Adrenal gland (tissue), 5 donors: ENCODE data around the gene CD34.

Experiments used
- POLR2A ChIP-seq, 2 donors: fragments of 450-650 bp; IDR thresholded peaks; one replicate each; pipeline ENCODE4 v1.6.1; 2017; ENCODE audit warnings: antibody characterized with exemption in 2 of 2, mild to moderate bottlenecking in 2 of 2, moderate library complexity in 1 of 2
- TF ChIP-seq, protein P1 (sequence below), 6 experiments: fragments of 450-650 bp in 4 of 6; fragments of 200-600 bp in 2 of 6; sonication (generic) in 1 of 6; IDR thresholded peaks; 1 replicate in 5 of 6; 2 replicates in 1 of 6; pipeline versions ENCODE4 v1.5.1 to v1.8.0; 2016 to 2021; ENCODE audit warnings: antibody characterized with exemption in 6 of 6, mild to moderate bottlenecking in 2 of 6, moderate library complexity in 1 of 6
- donor health status: DM: no; HTN: no; CAD: no.

GRCh38 chr1:207890136-207890738 lies 20.7 kb downstream of the CD34 start:
- TF ChIP-seq, protein P1, sequence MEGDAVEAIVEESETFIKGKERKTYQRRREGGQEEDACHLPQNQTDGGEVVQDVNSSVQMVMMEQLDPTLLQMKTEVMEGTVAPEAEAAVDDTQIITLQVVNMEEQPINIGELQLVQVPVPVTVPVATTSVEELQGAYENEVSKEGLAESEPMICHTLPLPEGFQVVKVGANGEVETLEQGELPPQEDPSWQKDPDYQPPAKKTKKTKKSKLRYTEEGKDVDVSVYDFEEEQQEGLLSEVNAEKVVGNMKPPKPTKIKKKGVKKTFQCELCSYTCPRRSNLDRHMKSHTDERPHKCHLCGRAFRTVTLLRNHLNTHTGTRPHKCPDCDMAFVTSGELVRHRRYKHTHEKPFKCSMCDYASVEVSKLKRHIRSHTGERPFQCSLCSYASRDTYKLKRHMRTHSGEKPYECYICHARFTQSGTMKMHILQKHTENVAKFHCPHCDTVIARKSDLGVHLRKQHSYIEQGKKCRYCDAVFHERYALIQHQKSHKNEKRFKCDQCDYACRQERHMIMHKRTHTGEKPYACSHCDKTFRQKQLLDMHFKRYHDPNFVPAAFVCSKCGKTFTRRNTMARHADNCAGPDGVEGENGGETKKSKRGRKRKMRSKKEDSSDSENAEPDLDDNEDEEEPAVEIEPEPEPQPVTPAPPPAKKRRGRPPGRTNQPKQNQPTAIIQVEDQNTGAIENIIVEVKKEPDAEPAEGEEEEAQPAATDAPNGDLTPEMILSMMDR (IDR thresholded peaks at IDR 0.05) = no peak
- peak in 1 of 2 donors; percentile 51 for TF ChIP-seq POLR2A (IDR thresholded peaks at IDR 0.05)
